Measurements from ENCODE around the gene NELFB.

Gene NELFB

GRCh38 chr9:137302449-137303150 is 47.5 kb downstream of the NELFB start:
- TF ChIP-seq CTCF (IDR thresholded peaks at IDR 0.05; ENCODE audit: borderline replicate concordance, insufficient read depth, low read depth, low read length) = peak; percentile 64
- H3K4me3 ChIP-seq (ENCODE audit: low read depth, low read length) = peak overlapping the region; percentile 49

GRCh38 chr9:137303151-137303892 is 48.2 kb downstream of the NELFB start:
- TF ChIP-seq CTCF (IDR thresholded peaks at IDR 0.05; ENCODE audit: borderline replicate concordance, insufficient read depth, low read depth, low read length) = no peak
- H3K4me3 ChIP-seq (ENCODE audit: low read depth, low read length) = no peak overlapping the region

GRCh38 chr9:137303893-137304382 is 48.8 kb downstream of the NELFB start:
- no peak for TF ChIP-seq CTCF (IDR thresholded peaks at IDR 0.05; ENCODE audit: borderline replicate concordance, insufficient read depth, low read depth, low read length)
- H3K4me3 ChIP-seq (ENCODE audit: low read depth, low read length) = no peak overlapping the region

- no peak overlapping the region for H3K4me3 ChIP-seq (ENCODE audit: low read depth, low read length)
- TF ChIP-seq CTCF (IDR thresholded peaks at IDR 0.05; ENCODE audit: borderline replicate concordance, insufficient read depth, low read depth, low read length) = no peak
These were observed 49.4 kb downstream of the NELFB start for GRCh38 chr9:137304383-137305059.

- TF ChIP-seq CTCF (IDR thresholded peaks at IDR 0.05; ENCODE audit: borderline replicate concordance, insufficient read depth, low read depth, low read length) = peak; percentile 12; the same call in 1 of the 2 replicates
These were observed 50.1 kb downstream of the NELFB start for GRCh38 chr9:137305060-137305797.

GRCh38 chr9:137305798-137306065 is 50.6 kb downstream of the NELFB start:
- H3K4me3 ChIP-seq (ENCODE audit: low read depth, low read length) = no peak overlapping the region
- no peak for TF ChIP-seq CTCF (IDR thresholded peaks at IDR 0.05; ENCODE audit: borderline replicate concordance, insufficient read depth, low read depth, low read length)

More at GRCh38 chr9:137305060-137305797, 50.1 kb downstream of the NELFB start:
- no peak overlapping the region for H3K4me3 ChIP-seq (ENCODE audit: low read depth, low read length)

All from GM12875 (cell line).